HL-60 (cell line): Measurements from ENCODE around the gene SLC22A4. TPM values are rescaled to one million over a fixed set of nuclear protein-coding genes. Genes with fewer than 3 reads are reported as not detected.

Source experiments
- DNase-seq, 2 experiments: peaks; one replicate each; pipeline ENCODE4 v3.0.0-alpha.2; 2010 to 2020; ENCODE audit warnings: low read depth in 1 of 2, low spot score in 1 of 2
- H3K27ac ChIP-seq: fragments of 250-450 bp; sonication (Bioruptor Pico); replicated peaks from 2 replicates; pipeline ENCODE4 v1.5.1; 2020; ENCODE audit warnings: mild to moderate bottlenecking, moderate library complexity
- H3K27me3 ChIP-seq: fragments of 250-450 bp; sonication (Bioruptor Pico); 2 replicates; pipeline ENCODE4 v1.5.1; 2021; ENCODE audit warnings: mild to moderate bottlenecking, moderate library complexity; ENCODE audit not compliant: insufficient read depth, poor library complexity, severe bottlenecking
- H3K4me3 ChIP-seq: replicated peaks from 2 replicates; pipeline ENCODE4 v1.5.1; 2011; ENCODE audit warnings: mild to moderate bottlenecking, control low read depth, low read length; ENCODE audit not compliant: insufficient read depth
- GABPA ChIP-seq: IDR thresholded peaks from 2 replicates; pipeline ENCODE4 v1.6.1; 2012; ENCODE audit warnings: low read depth
- SPI1 ChIP-seq: IDR thresholded peaks from 2 replicates; pipeline ENCODE4 v1.6.1; 2012; ENCODE audit warnings: low read depth, mild to moderate bottlenecking, borderline replicate concordance
- microRNA-seq: library from miRNA; unstranded; fragments of <30 nt; microRNA quantifications from one replicate; pipeline ENCODE4, GENCODE V29; 2018
- TF ChIP-seq, protein P1 (sequence below): IDR thresholded peaks from one replicate; pipeline ENCODE4 v1.5.1; 2011; ENCODE audit warnings: low read length, control low read depth, inconsistent platforms; ENCODE audit not compliant: insufficient read depth
- TF ChIP-seq, protein P2 (sequence below): IDR thresholded peaks from 2 replicates; pipeline ENCODE4 v1.6.1; 2012; ENCODE audit warnings: low read depth; ENCODE audit not compliant: insufficient replicate concordance

Gene SLC22A4

DNA sequence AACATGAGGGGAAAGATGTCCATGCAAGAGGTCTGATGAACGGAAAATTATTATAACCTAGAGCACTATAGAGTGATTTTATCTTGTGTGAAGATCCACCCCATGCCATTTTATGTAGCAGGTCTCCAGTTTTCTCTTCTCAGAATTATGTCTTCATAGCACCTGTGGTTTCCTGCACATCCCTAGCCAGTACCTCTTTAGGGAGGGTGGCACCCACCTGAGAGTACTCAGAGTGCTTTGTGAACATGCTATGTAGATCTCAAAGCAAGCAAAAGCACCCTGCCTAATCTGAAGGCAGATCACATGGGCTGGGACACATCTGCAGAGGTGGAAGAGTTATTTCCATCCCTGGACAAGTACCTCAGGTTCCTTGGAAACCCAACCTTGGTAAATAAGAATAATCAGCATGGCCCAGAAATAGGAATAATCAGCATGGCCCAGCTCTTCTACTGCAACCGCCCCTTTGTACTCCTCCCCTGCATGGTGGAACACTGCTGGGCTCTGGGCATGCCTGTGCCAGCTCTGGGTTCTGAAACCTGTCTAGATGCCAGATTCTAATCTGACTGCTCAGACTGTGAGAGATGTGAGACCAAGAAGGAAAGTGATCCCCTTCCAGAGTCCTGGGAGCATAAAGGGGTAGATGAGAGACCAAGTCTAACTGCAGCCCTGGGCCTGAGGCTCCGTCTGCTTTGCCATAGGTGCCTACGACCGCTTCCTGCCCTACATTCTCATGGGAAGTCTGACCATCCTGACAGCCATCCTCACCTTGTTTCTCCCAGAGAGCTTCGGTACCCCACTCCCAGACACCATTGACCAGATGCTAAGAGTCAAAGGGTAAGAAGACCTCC is 99.0 kb downstream of the SLC22A4 start:
- H3K4me3 ChIP-seq: no peak overlapping the region
- no peak for DNase-seq

More for the DNA sequence above, 99.0 kb downstream of the SLC22A4 start:
- TF ChIP-seq GABPA: no peak
- TF ChIP-seq, protein P1, sequence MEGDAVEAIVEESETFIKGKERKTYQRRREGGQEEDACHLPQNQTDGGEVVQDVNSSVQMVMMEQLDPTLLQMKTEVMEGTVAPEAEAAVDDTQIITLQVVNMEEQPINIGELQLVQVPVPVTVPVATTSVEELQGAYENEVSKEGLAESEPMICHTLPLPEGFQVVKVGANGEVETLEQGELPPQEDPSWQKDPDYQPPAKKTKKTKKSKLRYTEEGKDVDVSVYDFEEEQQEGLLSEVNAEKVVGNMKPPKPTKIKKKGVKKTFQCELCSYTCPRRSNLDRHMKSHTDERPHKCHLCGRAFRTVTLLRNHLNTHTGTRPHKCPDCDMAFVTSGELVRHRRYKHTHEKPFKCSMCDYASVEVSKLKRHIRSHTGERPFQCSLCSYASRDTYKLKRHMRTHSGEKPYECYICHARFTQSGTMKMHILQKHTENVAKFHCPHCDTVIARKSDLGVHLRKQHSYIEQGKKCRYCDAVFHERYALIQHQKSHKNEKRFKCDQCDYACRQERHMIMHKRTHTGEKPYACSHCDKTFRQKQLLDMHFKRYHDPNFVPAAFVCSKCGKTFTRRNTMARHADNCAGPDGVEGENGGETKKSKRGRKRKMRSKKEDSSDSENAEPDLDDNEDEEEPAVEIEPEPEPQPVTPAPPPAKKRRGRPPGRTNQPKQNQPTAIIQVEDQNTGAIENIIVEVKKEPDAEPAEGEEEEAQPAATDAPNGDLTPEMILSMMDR: no peak
- TF ChIP-seq, protein P2, sequence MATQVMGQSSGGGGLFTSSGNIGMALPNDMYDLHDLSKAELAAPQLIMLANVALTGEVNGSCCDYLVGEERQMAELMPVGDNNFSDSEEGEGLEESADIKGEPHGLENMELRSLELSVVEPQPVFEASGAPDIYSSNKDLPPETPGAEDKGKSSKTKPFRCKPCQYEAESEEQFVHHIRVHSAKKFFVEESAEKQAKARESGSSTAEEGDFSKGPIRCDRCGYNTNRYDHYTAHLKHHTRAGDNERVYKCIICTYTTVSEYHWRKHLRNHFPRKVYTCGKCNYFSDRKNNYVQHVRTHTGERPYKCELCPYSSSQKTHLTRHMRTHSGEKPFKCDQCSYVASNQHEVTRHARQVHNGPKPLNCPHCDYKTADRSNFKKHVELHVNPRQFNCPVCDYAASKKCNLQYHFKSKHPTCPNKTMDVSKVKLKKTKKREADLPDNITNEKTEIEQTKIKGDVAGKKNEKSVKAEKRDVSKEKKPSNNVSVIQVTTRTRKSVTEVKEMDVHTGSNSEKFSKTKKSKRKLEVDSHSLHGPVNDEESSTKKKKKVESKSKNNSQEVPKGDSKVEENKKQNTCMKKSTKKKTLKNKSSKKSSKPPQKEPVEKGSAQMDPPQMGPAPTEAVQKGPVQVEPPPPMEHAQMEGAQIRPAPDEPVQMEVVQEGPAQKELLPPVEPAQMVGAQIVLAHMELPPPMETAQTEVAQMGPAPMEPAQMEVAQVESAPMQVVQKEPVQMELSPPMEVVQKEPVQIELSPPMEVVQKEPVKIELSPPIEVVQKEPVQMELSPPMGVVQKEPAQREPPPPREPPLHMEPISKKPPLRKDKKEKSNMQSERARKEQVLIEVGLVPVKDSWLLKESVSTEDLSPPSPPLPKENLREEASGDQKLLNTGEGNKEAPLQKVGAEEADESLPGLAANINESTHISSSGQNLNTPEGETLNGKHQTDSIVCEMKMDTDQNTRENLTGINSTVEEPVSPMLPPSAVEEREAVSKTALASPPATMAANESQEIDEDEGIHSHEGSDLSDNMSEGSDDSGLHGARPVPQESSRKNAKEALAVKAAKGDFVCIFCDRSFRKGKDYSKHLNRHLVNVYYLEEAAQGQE: no peak
- TF ChIP-seq SPI1: no peak
- H3K27me3 ChIP-seq: no peaks in the 10 kb centered on the region
- no peak overlapping the region for H3K27ac ChIP-seq

Small RNAs within 50 kb of the gene (microRNA-seq; reads per million reads assigned to microRNA genes)
- not detected for gene MIR3936
